Measurements from ENCODE around the gene COLQ. TPM values are rescaled to one million over a fixed set of nuclear protein-coding genes. Genes with fewer than 3 reads are reported as not detected.

The COLQ gene
- total RNA-seq, 1 experiment from 2014 or later, result 1.3 TPM

DNA sequence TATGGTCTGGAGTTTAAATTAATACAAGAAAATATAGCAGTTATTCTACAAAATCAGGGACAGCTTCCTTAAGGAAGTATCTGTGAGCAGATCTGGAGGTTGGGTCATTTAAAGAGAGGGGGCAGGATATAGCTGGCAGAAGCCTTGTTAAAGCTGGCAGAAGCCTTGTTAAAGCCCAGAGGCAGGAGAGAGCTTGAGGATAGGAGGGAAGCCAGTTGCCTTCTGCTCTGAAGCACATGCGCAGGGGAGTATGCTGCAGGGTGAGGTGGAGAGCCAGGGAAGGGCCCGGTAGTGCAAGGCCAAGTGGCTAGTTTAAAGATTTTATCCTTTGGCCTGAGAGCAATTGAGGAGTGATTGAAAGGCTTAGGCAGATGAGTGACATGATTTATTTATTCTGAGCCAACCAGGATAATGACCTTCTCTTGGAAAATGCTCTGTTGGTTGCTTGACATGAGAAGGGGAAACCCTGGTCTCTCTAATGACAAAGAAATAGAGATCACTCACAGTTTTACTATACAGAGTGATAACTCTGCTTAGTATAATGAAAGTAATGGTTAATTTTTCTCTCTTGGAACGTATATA is 90.2 kb downstream of the COLQ start:
- DNase-seq, result no peak
- CTCF ChIA-PET, result no interaction called here
- peak overlapping the region; percentile 16 for H3K27ac Mint-ChIP-seq (ENCODE audit: unreplicated experiment)
- intact Hi-C loops (cut with micrococcal nuclease; ENCODE audit: unreplicated experiment), result no loop called here
- peaks cover 47% of the 10 kb centered on the region for H3K36me3 Mint-ChIP-seq (ENCODE audit: insufficient read depth, unreplicated experiment)
- BruUV-seq (replicated peaks), result no TSS peak
- TF ChIP-seq, protein P1, sequence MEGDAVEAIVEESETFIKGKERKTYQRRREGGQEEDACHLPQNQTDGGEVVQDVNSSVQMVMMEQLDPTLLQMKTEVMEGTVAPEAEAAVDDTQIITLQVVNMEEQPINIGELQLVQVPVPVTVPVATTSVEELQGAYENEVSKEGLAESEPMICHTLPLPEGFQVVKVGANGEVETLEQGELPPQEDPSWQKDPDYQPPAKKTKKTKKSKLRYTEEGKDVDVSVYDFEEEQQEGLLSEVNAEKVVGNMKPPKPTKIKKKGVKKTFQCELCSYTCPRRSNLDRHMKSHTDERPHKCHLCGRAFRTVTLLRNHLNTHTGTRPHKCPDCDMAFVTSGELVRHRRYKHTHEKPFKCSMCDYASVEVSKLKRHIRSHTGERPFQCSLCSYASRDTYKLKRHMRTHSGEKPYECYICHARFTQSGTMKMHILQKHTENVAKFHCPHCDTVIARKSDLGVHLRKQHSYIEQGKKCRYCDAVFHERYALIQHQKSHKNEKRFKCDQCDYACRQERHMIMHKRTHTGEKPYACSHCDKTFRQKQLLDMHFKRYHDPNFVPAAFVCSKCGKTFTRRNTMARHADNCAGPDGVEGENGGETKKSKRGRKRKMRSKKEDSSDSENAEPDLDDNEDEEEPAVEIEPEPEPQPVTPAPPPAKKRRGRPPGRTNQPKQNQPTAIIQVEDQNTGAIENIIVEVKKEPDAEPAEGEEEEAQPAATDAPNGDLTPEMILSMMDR (IDR thresholded peaks at IDR 0.05; ENCODE audit: unreplicated experiment), result no peak
- peaks cover 14% of the 10 kb centered on the region for H3K4me1 Mint-ChIP-seq (ENCODE audit: low read depth, unreplicated experiment)
- no peak overlapping the region for H3K4me3 Mint-ChIP-seq (ENCODE audit: low read depth, unreplicated experiment)
- no peaks in the 10 kb centered on the region for H3K9me3 Mint-ChIP-seq (ENCODE audit: low read depth, unreplicated experiment)
- H3K27me3 Mint-ChIP-seq (ENCODE audit: unreplicated experiment), result no peaks in the 10 kb centered on the region

DNA sequence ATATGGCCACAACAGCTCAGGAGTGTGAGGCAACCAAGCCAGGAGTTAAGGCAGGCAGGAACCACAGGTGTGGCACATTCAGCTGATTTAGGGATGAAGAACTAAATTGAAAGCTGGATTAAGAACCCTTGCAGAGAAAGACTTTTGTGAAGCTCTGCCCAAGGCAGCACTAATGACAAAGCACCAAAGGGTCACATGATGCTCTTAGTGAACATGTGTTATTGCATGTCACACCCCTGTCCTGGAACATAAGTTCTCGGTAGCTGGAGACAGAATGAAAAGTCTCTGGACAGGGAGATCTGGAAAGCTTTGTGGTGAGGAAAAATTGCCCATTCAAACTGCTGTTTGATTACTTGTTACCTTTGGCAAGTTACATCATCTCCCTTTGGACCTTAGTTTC is 90.9 kb downstream of the COLQ start:
- intact Hi-C loops (cut with micrococcal nuclease; ENCODE audit: unreplicated experiment), result no loop called here
- Mint-ChIP-seq H3K27ac (ENCODE audit: unreplicated experiment) (no peak overlapping the region), H3K27me3 (ENCODE audit: unreplicated experiment) (no peaks in the 10 kb centered on the region), H3K4me1 (ENCODE audit: low read depth, unreplicated experiment) (peaks cover 14% of the 10 kb centered on the region), H3K4me3 (ENCODE audit: low read depth, unreplicated experiment) (no peak overlapping the region), H3K36me3 (ENCODE audit: insufficient read depth, unreplicated experiment) (peaks cover 45% of the 10 kb centered on the region), H3K9me3 (ENCODE audit: low read depth, unreplicated experiment) (no peaks in the 10 kb centered on the region)
- no peak for DNase-seq
- CTCF ChIA-PET, result interaction anchor here (0.7 kb wide), 1 partner anchor 15 kb away, joined by 3 read pairs; no protein-coding TSS in a partner anchor
- TF ChIP-seq, protein P1 (IDR thresholded peaks at IDR 0.05; ENCODE audit: unreplicated experiment), result no peak
- no TSS peak for BruUV-seq (replicated peaks)

DNA sequence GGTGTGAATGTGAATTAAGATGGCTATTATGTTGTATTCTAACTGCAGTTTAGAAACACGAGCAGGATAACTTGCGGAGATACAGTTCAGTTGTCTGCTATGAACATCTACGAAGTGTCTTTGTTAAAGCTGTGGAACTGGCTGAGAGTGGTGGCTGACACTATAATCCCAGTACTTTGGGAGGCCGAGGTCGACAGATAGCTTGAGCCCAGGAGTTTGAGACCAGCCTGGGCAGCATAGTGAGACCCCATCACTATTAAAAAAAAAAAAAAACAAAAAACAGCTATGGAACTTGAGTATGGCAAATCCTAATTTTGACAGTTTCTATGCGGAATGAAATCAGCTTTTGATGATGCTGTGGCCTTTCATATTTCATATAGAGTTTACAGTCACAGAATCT is 92.4 kb downstream of the COLQ start:
- Mint-ChIP-seq H3K36me3 (ENCODE audit: insufficient read depth, unreplicated experiment) (peaks cover 35% of the 10 kb centered on the region), H3K27me3 (ENCODE audit: unreplicated experiment) (no peaks in the 10 kb centered on the region), H3K9me3 (ENCODE audit: low read depth, unreplicated experiment) (no peaks in the 10 kb centered on the region), H3K27ac (ENCODE audit: unreplicated experiment) (no peak overlapping the region), H3K4me3 (ENCODE audit: low read depth, unreplicated experiment) (peak overlapping the region; percentile 94), H3K4me1 (ENCODE audit: low read depth, unreplicated experiment) (peaks cover 14% of the 10 kb centered on the region)
- BruUV-seq (replicated peaks), result no TSS peak
- TF ChIP-seq, protein P1 (IDR thresholded peaks at IDR 0.05; ENCODE audit: unreplicated experiment), result no peak
- CTCF ChIA-PET, result no interaction called here
- intact Hi-C loops (cut with micrococcal nuclease; ENCODE audit: unreplicated experiment), result loop anchor here (5.0 kb wide), 1 partner anchor 128 kb away; no protein-coding TSS in a partner anchor
- DNase-seq, result no peak

DNA sequence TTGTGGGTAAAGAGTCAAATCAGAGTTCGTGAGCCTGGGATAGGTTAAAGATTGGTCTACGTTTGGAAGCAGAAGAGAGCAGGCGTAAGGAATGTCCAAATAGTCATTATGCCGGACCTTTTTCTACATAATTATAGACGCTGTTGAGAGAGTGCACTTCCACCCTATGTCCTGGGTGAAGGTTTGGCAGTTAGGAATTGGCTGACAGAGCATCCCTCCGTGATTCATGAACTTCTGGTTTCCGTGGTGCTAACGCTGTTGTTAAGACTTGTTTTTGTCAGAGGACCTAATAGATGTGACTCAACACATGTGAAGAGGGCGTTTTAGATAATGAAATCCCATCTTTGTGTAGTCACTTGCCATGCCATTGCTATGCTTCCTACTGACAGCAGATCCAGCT is 93.0 kb downstream of the COLQ start:
- Mint-ChIP-seq H3K4me3 (ENCODE audit: low read depth, unreplicated experiment) (peak overlapping the region; percentile 94), H3K27me3 (ENCODE audit: unreplicated experiment) (no peaks in the 10 kb centered on the region), H3K4me1 (ENCODE audit: low read depth, unreplicated experiment) (peaks cover 14% of the 10 kb centered on the region), H3K27ac (ENCODE audit: unreplicated experiment) (peak overlapping the region; percentile 93), H3K36me3 (ENCODE audit: insufficient read depth, unreplicated experiment) (peaks cover 33% of the 10 kb centered on the region), H3K9me3 (ENCODE audit: low read depth, unreplicated experiment) (no peaks in the 10 kb centered on the region)
- CTCF ChIA-PET, result no interaction called here
- no peak for DNase-seq
- intact Hi-C loops (cut with micrococcal nuclease; ENCODE audit: unreplicated experiment), result loop anchor here (5.0 kb wide), 1 partner anchor 129 kb away; no protein-coding TSS in a partner anchor
- TF ChIP-seq, protein P1 (IDR thresholded peaks at IDR 0.05; ENCODE audit: unreplicated experiment), result no peak
- BruUV-seq (replicated peaks), result TSS peak; percentile 49
